Keratinocyte (primary cell): ENCODE results near the gene GOLGA6L10. TPM values are rescaled to one million over a fixed set of nuclear protein-coding genes. Genes with fewer than 3 reads are reported as not detected.
"Not testable (repeated sequence)": the region's sequence is repeated elsewhere in the genome, so short reads cannot be mapped to it uniquely, and the experiment has no call there.

Experiments used
- DNase-seq: peaks from one replicate; pipeline ENCODE4 v3.0.0-alpha.2; 2011; ENCODE audit warnings: low read depth, missing footprints, low spot score
- FAIRE-seq: peaks from 2 replicates; lab custom pipeline; 2011; peaks lifted over from hg19 to GRCh38; lab: Jason Lieb, UNC
- H2AFZ ChIP-seq: 2 replicates; pipeline ENCODE4 v1.6.0; 2012; ENCODE audit warnings: low read length, control low read depth, inconsistent platforms; ENCODE audit not compliant: control insufficient read depth
- H3K27ac ChIP-seq: 2 replicates; pipeline ENCODE4 v1.5.1; 2011; ENCODE audit warnings: low read length; ENCODE audit not compliant: control insufficient read depth, insufficient read depth
- H3K27me3 ChIP-seq: 3 replicates; pipeline ENCODE4 v1.6.0; 2011; ENCODE audit warnings: low read length; ENCODE audit not compliant: control insufficient read depth, insufficient read depth; ENCODE audit errors: extremely low read depth
- H3K36me3 ChIP-seq, 2 experiments: 2 replicates in 1 of 2; 3 replicates in 1 of 2; pipeline ENCODE4 v1.5.1; 2011; ENCODE audit warnings: low read length in 2 of 2, mild to moderate bottlenecking in 1 of 2; ENCODE audit not compliant: control insufficient read depth in 2 of 2, insufficient read depth in 2 of 2; ENCODE audit errors: extremely low read depth in 1 of 2
- H3K4me1 ChIP-seq: 3 replicates; pipeline ENCODE4 v1.5.1; 2011; ENCODE audit warnings: low read length; ENCODE audit not compliant: control insufficient read depth, insufficient read depth; ENCODE audit errors: extremely low read depth
- H3K4me2 ChIP-seq: 3 replicates; pipeline ENCODE4 v1.6.0; 2011; ENCODE audit warnings: low read depth, low read length; ENCODE audit not compliant: control insufficient read depth, insufficient read depth; ENCODE audit errors: extremely low read depth
- H3K4me3 ChIP-seq, 3 experiments: fragments of 200-600 bp in 1 of 3; sonication (generic) in 1 of 3; 2 replicates in 2 of 3; 3 replicates in 1 of 3; pipeline ENCODE4 v1.5.1; 2011 to 2016; ENCODE audit warnings: low read length in 3 of 3, mild to moderate bottlenecking in 3 of 3, control low read depth in 2 of 3, inconsistent platforms in 1 of 3, low read depth in 1 of 3, mixed read lengths in 1 of 3, mixed run types in 1 of 3, moderate library complexity in 1 of 3; ENCODE audit not compliant: control insufficient read depth in 2 of 3, insufficient read depth in 2 of 3; ENCODE audit errors: extremely low read depth in 1 of 3
- H3K79me2 ChIP-seq: 2 replicates; pipeline ENCODE4 v1.6.0; 2012; ENCODE audit warnings: low read length; ENCODE audit not compliant: control insufficient read depth, insufficient read depth
- H3K9ac ChIP-seq: 3 replicates; pipeline ENCODE4 v1.6.0; 2011; ENCODE audit warnings: low read length; ENCODE audit not compliant: control insufficient read depth, insufficient read depth; ENCODE audit errors: extremely low read depth
- H3K9me1 ChIP-seq: 3 replicates; pipeline ENCODE4 v1.6.0; 2011; ENCODE audit warnings: low read length; ENCODE audit not compliant: control insufficient read depth, insufficient read depth; ENCODE audit errors: extremely low read depth
- H3K9me3 ChIP-seq: 2 replicates; pipeline ENCODE4 v1.5.1; 2012; ENCODE audit warnings: low read depth, low read length; ENCODE audit not compliant: control insufficient read depth
- H4K20me1 ChIP-seq: 3 replicates; pipeline ENCODE4 v1.6.0; 2011; ENCODE audit warnings: low read length; ENCODE audit not compliant: control insufficient read depth, insufficient read depth; ENCODE audit errors: extremely low read depth
- dilution Hi-C: fragments of 300-500 bp; cut with MboI; formaldehyde crosslinking; loops from one replicate; pipeline ENCODE4 v1.7.0; 2020; ENCODE audit warnings: low sequenced_read_pairs; ENCODE audit not compliant: extremely low pct_ligation_motif_present
- polyA plus RNA-seq, 5 experiments: library from polyadenylated mRNA; depleted of rRNA in 3 of 5; stranded (reverse) in 3 of 5; stranded (forward) in 1 of 5; unstranded in 1 of 5; fragments of >200 nt; gene quantifications; 1 replicate in 1 of 5; 2 replicates in 3 of 5; 3 replicates in 1 of 5; pipeline versions ENCODE4 v1.2.1 to v1.2.3, GENCODE V29; 2011 to 2012; ENCODE audit warnings: missing spikeins in 2 of 5, low read depth in 1 of 5, low replicate concordance in 1 of 5

GOLGA6L10 gene
- polyA plus RNA-seq, 1 donor (not counting 4 experiments of a cell fraction or from before 2014, with no cell fraction given): 1.6 TPM

DNA sequence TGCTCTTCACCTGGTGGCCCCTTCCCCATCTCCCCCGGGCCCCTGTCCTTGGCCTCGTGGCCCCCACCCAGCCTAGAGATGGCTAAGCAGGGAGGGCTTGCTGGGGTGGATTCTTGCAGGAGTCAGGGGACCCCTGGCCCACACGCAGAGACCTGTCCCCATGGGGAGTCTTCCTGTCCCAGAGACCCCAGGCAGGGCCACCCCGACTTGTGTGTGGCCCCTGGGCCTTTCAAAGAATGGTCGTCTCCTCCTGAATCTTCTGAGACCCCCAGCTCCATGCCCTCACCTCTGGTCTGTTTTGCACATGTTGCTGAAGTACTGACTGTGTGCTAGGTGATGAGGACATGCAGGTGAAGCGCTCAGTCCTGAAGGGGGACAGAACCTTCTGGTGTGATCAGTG, 28.4 kb downstream of the GOLGA6L10 start:
- FAIRE-seq, H3K9ac ChIP-seq, H3K9me1 ChIP-seq, dilution Hi-C loops, H3K4me3 ChIP-seq, H3K79me2 ChIP-seq, H3K27me3 ChIP-seq, H3K27ac ChIP-seq, H3K4me2 ChIP-seq, H3K36me3 ChIP-seq, H3K4me1 ChIP-seq, H4K20me1 ChIP-seq, H3K9me3 ChIP-seq, DNase-seq, H2AFZ ChIP-seq: not testable (repeated sequence)

DNA sequence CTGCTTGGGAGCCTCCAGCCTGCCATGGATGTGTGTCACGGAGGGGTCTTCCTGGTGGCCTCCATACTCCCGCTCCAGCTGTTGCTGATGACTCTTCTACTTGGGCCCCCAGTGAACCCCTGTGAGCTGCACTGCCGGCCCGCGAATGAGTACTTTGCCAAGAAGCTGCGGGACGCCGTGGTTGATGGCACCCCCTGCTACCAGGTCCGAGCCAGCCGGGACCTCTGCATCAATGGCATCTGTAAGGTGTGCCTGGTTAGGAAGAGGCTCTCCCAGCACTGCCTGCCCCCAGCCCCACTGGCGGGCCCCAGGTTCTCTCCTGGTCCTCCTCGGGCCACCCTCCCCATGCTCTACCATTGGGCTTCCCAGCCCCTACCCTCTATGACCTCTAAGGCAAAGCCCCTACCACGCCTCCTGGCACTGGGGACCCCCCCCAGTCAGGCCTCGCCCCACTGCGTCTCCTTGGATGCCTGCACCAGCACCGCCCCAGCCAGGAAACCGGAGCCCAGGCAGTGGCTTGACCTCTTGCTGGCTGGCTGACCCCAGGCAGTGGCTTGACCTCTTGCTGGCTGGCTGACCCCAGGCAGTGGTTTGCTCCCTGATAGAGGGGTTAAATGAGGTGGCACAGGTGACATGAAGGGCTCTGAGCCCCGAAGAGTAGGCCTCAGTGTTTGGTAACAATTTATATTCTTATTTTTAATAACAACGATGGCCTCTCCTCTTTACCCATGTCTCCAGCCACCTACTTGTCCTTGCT, 29.6 kb downstream of the GOLGA6L10 start:
- H3K4me2 ChIP-seq, FAIRE-seq, H3K27ac ChIP-seq, dilution Hi-C loops, H2AFZ ChIP-seq, H3K9me1 ChIP-seq, H3K27me3 ChIP-seq, H4K20me1 ChIP-seq, H3K79me2 ChIP-seq, H3K4me1 ChIP-seq, DNase-seq, H3K9me3 ChIP-seq, H3K36me3 ChIP-seq, H3K4me3 ChIP-seq, H3K9ac ChIP-seq: not testable (repeated sequence)

DNA sequence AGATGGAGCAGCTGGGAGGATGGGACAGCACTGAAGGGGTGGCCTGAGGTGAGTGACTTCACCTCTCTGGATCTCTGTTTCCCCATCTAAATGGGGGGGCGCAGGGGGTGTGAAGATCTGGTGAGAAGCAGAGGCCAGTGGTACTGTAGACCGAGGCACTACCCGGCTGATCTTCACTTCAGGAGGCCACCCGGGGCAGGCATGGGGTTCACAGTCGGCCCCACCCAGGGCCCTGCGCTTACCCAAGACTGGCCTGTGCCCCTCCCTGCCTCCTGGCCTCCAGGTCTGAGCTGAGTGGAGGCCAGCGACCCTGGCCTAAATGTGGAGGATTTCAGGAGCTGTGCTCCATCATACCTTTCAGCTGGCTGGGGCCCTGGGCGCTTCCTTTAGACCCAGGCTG, 31.0 kb downstream of the GOLGA6L10 start:
- H3K27ac ChIP-seq, H3K4me3 ChIP-seq, H3K9me3 ChIP-seq, H4K20me1 ChIP-seq, H3K4me1 ChIP-seq, H3K79me2 ChIP-seq, H3K9me1 ChIP-seq, H2AFZ ChIP-seq, dilution Hi-C loops, H3K27me3 ChIP-seq, H3K36me3 ChIP-seq, H3K9ac ChIP-seq, H3K4me2 ChIP-seq, DNase-seq, FAIRE-seq: not testable (repeated sequence)

- H3K4me1 ChIP-seq, H3K27me3 ChIP-seq, H3K4me2 ChIP-seq, H3K9ac ChIP-seq, FAIRE-seq, H3K9me3 ChIP-seq, dilution Hi-C loops, H3K79me2 ChIP-seq, H3K36me3 ChIP-seq, H3K27ac ChIP-seq, H3K9me1 ChIP-seq, H2AFZ ChIP-seq, H3K4me3 ChIP-seq, DNase-seq, H4K20me1 ChIP-seq: not testable (repeated sequence)
Measured at GRCh38 chr15:82317516-82317915, 31.8 kb downstream of the GOLGA6L10 start.
